T-helper 1 cell treated with Interleukin-12 subunit alpha and Interleukin-12 subunit beta and Interleukin-4 antibody, amounts not matched to agents 30 μg/mL and 1 μg/mL, for 36 hours (primary cell): ENCODE data around the gene LRRC8C.

Experiments used
- H3K27ac Mint-ChIP-seq: one replicate; pipeline ENCODE4 v1.8.0; 2021; ENCODE audit warnings: mild to moderate bottlenecking, mixed read lengths
- H3K27me3 Mint-ChIP-seq: one replicate; pipeline ENCODE4 v1.8.0; 2021; ENCODE audit warnings: low read depth, mixed read lengths
- H3K36me3 Mint-ChIP-seq: one replicate; pipeline ENCODE4 v1.8.0; 2021; ENCODE audit warnings: low read depth, mixed read lengths
- H3K4me1 Mint-ChIP-seq: one replicate; pipeline ENCODE4 v1.8.0; 2021; ENCODE audit warnings: low read depth, mixed read lengths
- H3K4me3 Mint-ChIP-seq: one replicate; pipeline ENCODE4 v1.8.0; 2021; ENCODE audit warnings: mild to moderate bottlenecking, moderate library complexity, mixed read lengths
- H3K9me3 Mint-ChIP-seq: one replicate; pipeline ENCODE4 v1.8.0; 2021; ENCODE audit warnings: mixed read lengths

Gene LRRC8C

GRCh38 chr1:89602871-89603404, 30.0 kb upstream of the LRRC8C start:
- H3K4me3 Mint-ChIP-seq, result peak overlapping the region; percentile 5
- peaks cover 83% of the 10 kb centered on the region for H3K4me1 Mint-ChIP-seq
- peak overlapping the region; percentile 82 for H3K27ac Mint-ChIP-seq
- H3K27me3 Mint-ChIP-seq, result no peaks in the 10 kb centered on the region
- H3K36me3 Mint-ChIP-seq, result peaks cover 16% of the 10 kb centered on the region
- H3K9me3 Mint-ChIP-seq, result no peaks in the 10 kb centered on the region

- Mint-ChIP-seq H3K4me3 (peak overlapping the region; percentile 27), H3K4me1 (peaks cover 83% of the 10 kb centered on the region), H3K27ac (peak overlapping the region; percentile 82), H3K36me3 (peaks cover 15% of the 10 kb centered on the region), H3K9me3 (no peaks in the 10 kb centered on the region), H3K27me3 (no peaks in the 10 kb centered on the region)
Measured at GRCh38 chr1:89603651-89604413, 29.1 kb upstream of the LRRC8C start.

- peaks cover 82% of the 10 kb centered on the region for H3K4me1 Mint-ChIP-seq
- peak overlapping the region; percentile 66 for H3K27ac Mint-ChIP-seq
- no peaks in the 10 kb centered on the region for H3K9me3 Mint-ChIP-seq
Measured at GRCh38 chr1:89604414-89604735, 28.5 kb upstream of the LRRC8C start.

GRCh38 chr1:89605692-89606091, 27.2 kb upstream of the LRRC8C start:
- Mint-ChIP-seq H3K27me3 (no peaks in the 10 kb centered on the region), H3K9me3 (no peaks in the 10 kb centered on the region), H3K27ac (peak overlapping the region; percentile 97), H3K4me1 (peaks cover 81% of the 10 kb centered on the region), H3K4me3 (no peak overlapping the region), H3K36me3 (peaks cover 15% of the 10 kb centered on the region)

More at GRCh38 chr1:89604414-89604735, 28.5 kb upstream of the LRRC8C start:
- Mint-ChIP-seq H3K36me3 (peaks cover 15% of the 10 kb centered on the region), H3K4me3 (no peak overlapping the region), H3K27me3 (no peaks in the 10 kb centered on the region)

- H3K27ac Mint-ChIP-seq, result peak overlapping the region; percentile 97
- H3K27me3 Mint-ChIP-seq, result no peaks in the 10 kb centered on the region
- peaks cover 83% of the 10 kb centered on the region for H3K4me1 Mint-ChIP-seq
- H3K4me3 Mint-ChIP-seq, result peak overlapping the region; percentile 20
- peaks cover 12% of the 10 kb centered on the region for H3K36me3 Mint-ChIP-seq
- H3K9me3 Mint-ChIP-seq, result no peaks in the 10 kb centered on the region
Measured at GRCh38 chr1:89606227-89606980, 26.5 kb upstream of the LRRC8C start.

GRCh38 chr1:89607156-89607555, 25.8 kb upstream of the LRRC8C start:
- no peaks in the 10 kb centered on the region for H3K9me3 Mint-ChIP-seq
- H3K27ac Mint-ChIP-seq, result peak overlapping the region; percentile 97
- peak overlapping the region; percentile 35 for H3K4me3 Mint-ChIP-seq
- H3K4me1 Mint-ChIP-seq, result peaks cover 84% of the 10 kb centered on the region
- H3K36me3 Mint-ChIP-seq, result peaks cover 12% of the 10 kb centered on the region
- no peaks in the 10 kb centered on the region for H3K27me3 Mint-ChIP-seq

GRCh38 chr1:89607586-89608318, 25.2 kb upstream of the LRRC8C start:
- H3K27ac Mint-ChIP-seq, result peak overlapping the region; percentile 97
- peaks cover 85% of the 10 kb centered on the region for H3K4me1 Mint-ChIP-seq
- peaks cover 11% of the 10 kb centered on the region for H3K36me3 Mint-ChIP-seq
- no peaks in the 10 kb centered on the region for H3K9me3 Mint-ChIP-seq
- H3K27me3 Mint-ChIP-seq, result no peaks in the 10 kb centered on the region
- H3K4me3 Mint-ChIP-seq, result peak overlapping the region; percentile 82

- Mint-ChIP-seq H3K4me3 (peak overlapping the region; percentile 82), H3K27ac (peak overlapping the region; percentile 97), H3K36me3 (peaks cover 10% of the 10 kb centered on the region), H3K27me3 (no peaks in the 10 kb centered on the region), H3K4me1 (peaks cover 82% of the 10 kb centered on the region), H3K9me3 (no peaks in the 10 kb centered on the region)
Measured at GRCh38 chr1:89608319-89608983, 24.5 kb upstream of the LRRC8C start.

GRCh38 chr1:89608984-89609725, 23.8 kb upstream of the LRRC8C start:
- Mint-ChIP-seq H3K27ac (peak overlapping the region; percentile 97), H3K9me3 (no peaks in the 10 kb centered on the region), H3K36me3 (peaks cover 12% of the 10 kb centered on the region), H3K4me1 (peaks cover 77% of the 10 kb centered on the region), H3K4me3 (peak overlapping the region; percentile 82), H3K27me3 (no peaks in the 10 kb centered on the region)

GRCh38 chr1:89609781-89610456, 23.0 kb upstream of the LRRC8C start:
- Mint-ChIP-seq H3K36me3 (peaks cover 14% of the 10 kb centered on the region), H3K27me3 (no peaks in the 10 kb centered on the region), H3K9me3 (no peaks in the 10 kb centered on the region), H3K4me1 (peaks cover 79% of the 10 kb centered on the region), H3K4me3 (peak overlapping the region; percentile 82), H3K27ac (peak overlapping the region; percentile 97)

GRCh38 chr1:89610457-89611011, 22.4 kb upstream of the LRRC8C start:
- Mint-ChIP-seq H3K27me3 (no peaks in the 10 kb centered on the region), H3K9me3 (no peaks in the 10 kb centered on the region), H3K4me3 (peak overlapping the region; percentile 73), H3K27ac (peak overlapping the region; percentile 97), H3K36me3 (peaks cover 12% of the 10 kb centered on the region), H3K4me1 (peaks cover 73% of the 10 kb centered on the region)

GRCh38 chr1:89611721-89612120, 21.2 kb upstream of the LRRC8C start:
- H3K36me3 Mint-ChIP-seq, result peaks cover 20% of the 10 kb centered on the region
- H3K27ac Mint-ChIP-seq, result peak overlapping the region; percentile 93
- H3K4me1 Mint-ChIP-seq, result peaks cover 66% of the 10 kb centered on the region
- H3K4me3 Mint-ChIP-seq, result peak overlapping the region; percentile 75
- H3K27me3 Mint-ChIP-seq, result no peaks in the 10 kb centered on the region
- H3K9me3 Mint-ChIP-seq, result peaks cover under 1% of the 10 kb centered on the region

- H3K4me3 Mint-ChIP-seq, result peak overlapping the region; percentile 33
- peak overlapping the region; percentile 16 for H3K27ac Mint-ChIP-seq
- H3K36me3 Mint-ChIP-seq, result peaks cover 38% of the 10 kb centered on the region
- peaks cover 49% of the 10 kb centered on the region for H3K4me1 Mint-ChIP-seq
- H3K27me3 Mint-ChIP-seq, result no peaks in the 10 kb centered on the region
- H3K9me3 Mint-ChIP-seq, result peaks cover 21% of the 10 kb centered on the region
Measured at GRCh38 chr1:89613928-89614327, 19.0 kb upstream of the LRRC8C start.
